Hematopoietic multipotent progenitor cell treated with erythropoietin and hydrocortisone succinate and interleukin-3 and kit ligand, for 6 days (in vitro differentiated cells): ENCODE data around the gene HNRNPA2B1.
A peak's percentile ranks its signal among the peaks of the same experiment; 100 is the strongest.
"Not testable (repeated sequence)": the region's sequence is repeated elsewhere in the genome, so short reads cannot be mapped to it uniquely, and the experiment has no call there.

Experiments used
- DNase-seq: peaks from one replicate; pipeline ENCODE4 v3.0.0-alpha.2; 2015

Gene HNRNPA2B1

GRCh38 chr7:26197153-26198115 is 3.1 kb downstream of the HNRNPA2B1 start:
- peak; percentile 63 for DNase-seq

- DNase-seq = no peak
Observed at GRCh38 chr7:26195867-26196657, 4.5 kb downstream of the HNRNPA2B1 start.

- DNase-seq = no peak
Observed at GRCh38 chr7:26195182-26195581, 5.4 kb downstream of the HNRNPA2B1 start.

GRCh38 chr7:26194764-26195163 is 5.8 kb downstream of the HNRNPA2B1 start:
- not testable (repeated sequence) for DNase-seq

GRCh38 chr7:26193432-26194207 is 6.9 kb downstream of the HNRNPA2B1 start:
- DNase-seq = peak; percentile 45

GRCh38 chr7:26192485-26193087 is 8.0 kb downstream of the HNRNPA2B1 start:
- no peak for DNase-seq

GRCh38 chr7:26191974-26192479 is 8.5 kb downstream of the HNRNPA2B1 start:
- peak; percentile 40 for DNase-seq

GRCh38 chr7:26191233-26191973 is 9.1 kb downstream of the HNRNPA2B1 start:
- DNase-seq = peak; percentile 14

GRCh38 chr7:26190417-26190869 is 10.1 kb downstream of the HNRNPA2B1 start:
- peak; percentile 25 for DNase-seq

GRCh38 chr7:26189697-26190096 is 10.8 kb downstream of the HNRNPA2B1 start:
- peak; percentile 4 for DNase-seq

GRCh38 chr7:26188957-26189541 is 11.5 kb downstream of the HNRNPA2B1 start:
- DNase-seq = peak; percentile 13

- peak; percentile 35 for DNase-seq
Observed at GRCh38 chr7:26188206-26188956, 12.2 kb downstream of the HNRNPA2B1 start.

GRCh38 chr7:26187380-26188205 is 13.0 kb downstream of the HNRNPA2B1 start:
- peak; percentile 61 for DNase-seq

GRCh38 chr7:26186364-26187311 is 13.9 kb downstream of the HNRNPA2B1 start:
- DNase-seq = no peak

- no peak for DNase-seq
Observed at GRCh38 chr7:26185844-26186180, 14.7 kb downstream of the HNRNPA2B1 start.

- DNase-seq = peak; percentile 40
Observed at GRCh38 chr7:26185131-26185843, 15.3 kb downstream of the HNRNPA2B1 start.
